GM12878 (cell line): ENCODE results near the gene KRR1. TPM values are rescaled to one million over a fixed set of nuclear protein-coding genes. Genes with fewer than 3 reads are reported as not detected.

Experiments used
- ATAC-seq: fragments of 200-7000 bp; cut with Tn5 transposase; 3 replicates; pipeline ENCODE4 v1.9.1; 2020; ENCODE audit warnings: mild to moderate bottlenecking, moderate library complexity
- BruUV-seq: library from RNA; stranded (reverse); fragments of 400-500 nt; replicated peaks from 2 replicates; lab custom pipeline; 2021; lab: Mats Ljungman, UMichigan
- CTCF ChIA-PET: fragments of 300-600 bp; sonication (Branson Sonifier 250); formaldehyde crosslinking; extraction: SDS; loops from one replicate; lab custom pipeline; 2021; ENCODE audit warnings: inconsistent platforms; lab: Yijun Ruan, JAX
- POLR2A ChIA-PET: fragments of 350-600 bp; formaldehyde crosslinking; extraction: SDS; loops from one replicate; lab custom pipeline; 2021; ENCODE audit warnings: inconsistent platforms; lab: Charles Lee
- RAD21 ChIA-PET: fragments of 300-600 bp; sonication (Branson Sonifier 250); formaldehyde crosslinking; loops from one replicate; lab custom pipeline; 2023; ENCODE audit warnings: antibody characterized with exemption; ENCODE audit not compliant: unreplicated experiment; lab: Charles Lee
- SMC1A ChIA-PET: fragments of 300-600 bp; sonication (Branson Sonifier 250); formaldehyde crosslinking; loops from one replicate; lab custom pipeline; 2023; ENCODE audit not compliant: unreplicated experiment, uncharacterized antibody; lab: Charles Lee
- DNase-seq: peaks from one replicate; pipeline ENCODE4 v3.0.0-alpha.2; 2011; ENCODE audit warnings: low read depth, low spot score
- FAIRE-seq: peaks from 3 replicates; lab custom pipeline; 2011; peaks lifted over from hg19 to GRCh38; lab: Jason Lieb, UNC
- H2AFZ ChIP-seq: 2 replicates; pipeline ENCODE4 v1.6.0; 2011; ENCODE audit warnings: low read depth, low read length, control low read depth; ENCODE audit not compliant: control insufficient read depth
- H3K27ac ChIP-seq: 2 replicates; pipeline ENCODE4 v1.5.1; 2011; ENCODE audit warnings: control low read depth; ENCODE audit not compliant: control insufficient read depth, insufficient read depth
- H3K27me3 ChIP-seq, 2 experiments: replicated peaks in 1 of 2; 2 replicates each; pipeline versions ENCODE4 v1.6.0 to v1.6.1; 2011; ENCODE audit warnings: low read length in 1 of 2; ENCODE audit not compliant: control insufficient read depth in 2 of 2, insufficient read depth in 2 of 2
- H3K36me3 ChIP-seq, 2 experiments: 2 replicates each; pipeline ENCODE4 v1.5.1; 2011; ENCODE audit warnings: low read length in 1 of 2; ENCODE audit not compliant: control insufficient read depth in 2 of 2, insufficient read depth in 2 of 2
- H3K4me1 ChIP-seq: 2 replicates; pipeline ENCODE4 v1.6.1; 2011; ENCODE audit warnings: mild to moderate bottlenecking, low read length, moderate library complexity, mixed read lengths; ENCODE audit not compliant: control insufficient read depth, insufficient read depth
- H3K4me2 ChIP-seq: 2 replicates; pipeline ENCODE4 v1.6.0; 2011; ENCODE audit warnings: control low read depth; ENCODE audit not compliant: control insufficient read depth, insufficient read depth
- H3K4me3 ChIP-seq: fragments of 200-600 bp; sonication (generic); 2 replicates; pipeline ENCODE4 v1.5.1; 2016
- H3K79me2 ChIP-seq: 2 replicates; pipeline ENCODE4 v1.6.0; 2011; ENCODE audit warnings: low read length; ENCODE audit not compliant: control insufficient read depth, insufficient read depth
- H3K9ac ChIP-seq: 2 replicates; pipeline ENCODE4 v1.8.0; 2011; ENCODE audit warnings: low read length, control low read depth, mixed read lengths; ENCODE audit not compliant: control insufficient read depth, insufficient read depth
- H3K9me3 ChIP-seq: replicated peaks from 3 replicates; pipeline ENCODE4 v1.5.1; 2011; ENCODE audit warnings: mild to moderate bottlenecking, low read length; ENCODE audit not compliant: control insufficient read depth, insufficient read depth
- H4K20me1 ChIP-seq: 2 replicates; pipeline ENCODE4 v1.6.0; 2011; ENCODE audit not compliant: control insufficient read depth, insufficient read depth
- ATF7 ChIP-seq: fragments of 450-650 bp; IDR thresholded peaks from 2 replicates; pipeline ENCODE4 v1.6.1; 2016; ENCODE audit warnings: low read depth, mild to moderate bottlenecking
- CBX3 ChIP-seq: fragments of 200-600 bp; sonication (generic); IDR thresholded peaks from 2 replicates; pipeline ENCODE4 v1.6.1; 2016; ENCODE audit warnings: low read depth, borderline replicate concordance
- CBX5 ChIP-seq: sonication (generic); IDR thresholded peaks from 2 replicates; pipeline ENCODE4 v1.6.1; 2016; ENCODE audit warnings: low read depth, moderate library complexity, mild to moderate bottlenecking, inconsistent platforms
- FOXK2 ChIP-seq: fragments of 450-650 bp; IDR thresholded peaks from 2 replicates; pipeline ENCODE4 v1.6.1; 2017; ENCODE audit warnings: mild to moderate bottlenecking, moderate library complexity
- KLF5 ChIP-seq: fragments of 450-650 bp; IDR thresholded peaks from 2 replicates; pipeline ENCODE4 v1.6.1; 2014; ENCODE audit warnings: mild to moderate bottlenecking; ENCODE audit not compliant: partially characterized antibody
- MTA2 ChIP-seq: fragments of 450-650 bp; IDR thresholded peaks from 2 replicates; pipeline ENCODE4 v1.6.1; 2016; ENCODE audit warnings: low read depth, mild to moderate bottlenecking, moderate library complexity
- MYC ChIP-seq: IDR thresholded peaks from 2 replicates; pipeline ENCODE4 v1.6.1; 2011; ENCODE audit warnings: mild to moderate bottlenecking, low read length, moderate library complexity, inconsistent platforms; ENCODE audit not compliant: insufficient read depth, insufficient replicate concordance, insufficient read length, severe bottlenecking
- PML ChIP-seq: IDR thresholded peaks from 2 replicates; pipeline ENCODE4 v1.6.1; 2012; ENCODE audit warnings: low read length, inconsistent platforms
- RB1 ChIP-seq: fragments of 450-650 bp; formaldehyde crosslinking; IDR thresholded peaks from 2 replicates; pipeline ENCODE4 v1.6.1; 2017; ENCODE audit warnings: mild to moderate bottlenecking, borderline replicate concordance
- TBL1XR1 ChIP-seq: IDR thresholded peaks from 2 replicates; pipeline ENCODE4 v1.6.1; 2012; ENCODE audit warnings: low read depth, low read length, improper control_type of control experiment
- ZNF592 ChIP-seq: fragments of 450-650 bp; IDR thresholded peaks from 2 replicates; pipeline ENCODE4 v1.6.1; 2017; ENCODE audit warnings: mild to moderate bottlenecking, moderate library complexity
- WGBS: methylation state at CpG from one replicate; pipeline ENCODE4 v1.1.6; 2016; ENCODE audit warnings: low lambda C conversion rate; ENCODE audit not compliant: insufficient replicate concordance, insufficient coverage; ENCODE audit errors: missing lambda C conversion rate; 5-methylcytosine and 5-hydroxymethylcytosine counted together
- in situ Hi-C: fragments of 300-500 bp; cut with MboI; formaldehyde crosslinking; loops from 9 replicates; pipeline ENCODE4 v1.14.3; 2018; ENCODE audit warnings: mixed read lengths
- intact Hi-C: fragments of 100-400 bp; cut with micrococcal nuclease; formaldehyde crosslinking; loops from one replicate; pipeline ENCODE4 v1.14.2; 2022; ENCODE audit not compliant: unreplicated experiment
- polyA plus RNA-seq, 11 experiments: library from polyadenylated mRNA; depleted of rRNA in 4 of 11; unstranded in 6 of 11; stranded (reverse) in 5 of 11; fragments of >200 nt; fragmentation: Nextera tagmentation in 4 of 11; fragmentation: Illumina TruSeq in 1 of 11; extraction: Ambion mirVana in 4 of 11; extraction: Trizol in 1 of 11; gene quantifications; 1 replicate in 1 of 11; 2 replicates in 10 of 11; pipeline versions ENCODE4 v1.2.1 to v1.2.3, GENCODE V29; 2011 to 2016; ENCODE audit warnings: inconsistent platforms in 2 of 11, missing spikeins in 2 of 11, low read depth in 1 of 11
- total RNA-seq, 4 experiments: library from RNA; depleted of rRNA in 3 of 4; stranded (reverse); fragments of >200 nt in 3 of 4; fragmentation: Illumina TruSeq in 1 of 4; extraction: Trizol in 1 of 4; gene quantifications; 2 replicates each; pipeline versions ENCODE4 v1.2.1 to v1.2.3, GENCODE V29; 2013 to 2021
- TF ChIP-seq, protein P1 (sequence below): IDR thresholded peaks from 2 replicates; pipeline ENCODE4 v1.6.1; 2012; ENCODE audit warnings: low read length, inconsistent platforms
- TF ChIP-seq, protein P2 (sequence below): fragments of 450-650 bp; IDR thresholded peaks from 2 replicates; pipeline ENCODE4 v1.6.1; 2017; ENCODE audit warnings: borderline replicate concordance

Gene KRR1
- total and polyA plus RNA-seq, 10 of the 15 experiments (the other 5 are each of a cell fraction or from before 2014, with no cell fraction given), result 29.6 to 103 (median 75.3) TPM

DNA sequence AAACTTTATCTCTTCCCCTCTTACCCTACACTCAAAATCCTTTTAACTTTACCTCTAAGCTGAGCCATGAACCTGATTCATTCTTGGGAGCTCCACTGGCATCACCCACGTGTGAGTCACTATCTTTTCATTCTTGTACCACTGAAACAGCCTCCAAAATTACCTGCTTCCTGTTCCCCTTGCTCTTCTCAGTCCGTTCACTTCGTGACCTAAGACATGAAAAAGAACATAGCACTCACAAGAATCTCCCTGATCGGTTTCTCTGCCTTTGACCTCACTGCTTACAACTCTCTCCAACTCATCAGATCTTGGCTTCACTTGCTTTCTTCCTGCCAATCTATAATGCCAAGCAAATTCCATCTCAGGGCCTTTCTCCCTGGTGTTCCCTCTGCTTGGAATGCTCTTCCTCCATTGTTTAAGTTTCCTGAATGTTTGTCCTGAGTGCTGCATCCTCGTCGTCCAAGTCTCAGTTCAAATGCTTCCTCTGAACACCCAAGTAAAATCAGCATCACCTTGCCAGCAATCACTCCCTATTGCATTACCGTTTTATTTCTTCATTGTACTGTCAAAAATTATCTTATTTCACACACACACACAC is 21.7 kb downstream of the KRR1 start (continued):
- TF ChIP-seq, protein P1, sequence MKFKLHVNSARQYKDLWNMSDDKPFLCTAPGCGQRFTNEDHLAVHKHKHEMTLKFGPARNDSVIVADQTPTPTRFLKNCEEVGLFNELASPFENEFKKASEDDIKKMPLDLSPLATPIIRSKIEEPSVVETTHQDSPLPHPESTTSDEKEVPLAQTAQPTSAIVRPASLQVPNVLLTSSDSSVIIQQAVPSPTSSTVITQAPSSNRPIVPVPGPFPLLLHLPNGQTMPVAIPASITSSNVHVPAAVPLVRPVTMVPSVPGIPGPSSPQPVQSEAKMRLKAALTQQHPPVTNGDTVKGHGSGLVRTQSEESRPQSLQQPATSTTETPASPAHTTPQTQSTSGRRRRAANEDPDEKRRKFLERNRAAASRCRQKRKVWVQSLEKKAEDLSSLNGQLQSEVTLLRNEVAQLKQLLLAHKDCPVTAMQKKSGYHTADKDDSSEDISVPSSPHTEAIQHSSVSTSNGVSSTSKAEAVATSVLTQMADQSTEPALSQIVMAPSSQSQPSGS, result no peak
- TF ChIP-seq ATF7 (no peak), CBX5 (no peak), PML (no peak), MTA2 (no peak), MYC (no peak), KLF5 (no peak)
- TF ChIP-seq, protein P2, sequence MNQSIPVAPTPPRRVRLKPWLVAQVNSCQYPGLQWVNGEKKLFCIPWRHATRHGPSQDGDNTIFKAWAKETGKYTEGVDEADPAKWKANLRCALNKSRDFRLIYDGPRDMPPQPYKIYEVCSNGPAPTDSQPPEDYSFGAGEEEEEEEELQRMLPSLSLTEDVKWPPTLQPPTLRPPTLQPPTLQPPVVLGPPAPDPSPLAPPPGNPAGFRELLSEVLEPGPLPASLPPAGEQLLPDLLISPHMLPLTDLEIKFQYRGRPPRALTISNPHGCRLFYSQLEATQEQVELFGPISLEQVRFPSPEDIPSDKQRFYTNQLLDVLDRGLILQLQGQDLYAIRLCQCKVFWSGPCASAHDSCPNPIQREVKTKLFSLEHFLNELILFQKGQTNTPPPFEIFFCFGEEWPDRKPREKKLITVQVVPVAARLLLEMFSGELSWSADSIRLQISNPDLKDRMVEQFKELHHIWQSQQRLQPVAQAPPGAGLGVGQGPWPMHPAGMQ, result no peak

DNA sequence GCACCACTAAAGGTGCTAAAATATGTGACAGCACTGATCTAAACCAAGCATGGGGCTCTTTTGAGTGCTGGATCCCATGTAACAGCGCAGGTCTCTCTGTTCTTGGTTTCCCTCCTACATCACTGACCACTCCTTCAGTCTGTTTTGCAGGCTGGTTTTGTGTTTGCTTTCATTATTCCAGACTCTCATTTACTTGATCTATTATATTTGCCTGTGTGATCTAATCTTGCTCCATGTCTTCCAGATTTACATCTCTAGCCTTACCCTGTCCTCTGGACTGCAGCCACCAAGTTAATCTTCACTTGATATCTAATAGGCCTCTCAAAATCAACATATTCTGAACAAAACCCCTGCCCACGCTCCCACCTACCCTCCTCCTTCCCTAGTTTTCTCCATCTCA is 22.2 kb downstream of the KRR1 start:
- CTCF ChIA-PET, result interaction anchor here (0.7 to 11.0 kb wide), 11 partner anchors 11 to 999 kb away, joined by 3 to 235 read pairs (median 3); partner anchors contain the start of genes GLIPR1L1 and GLIPR1L2
- BruUV-seq, result no TSS peak
- Histone ChIP-seq H3K4me2 (no peak overlapping the region), H3K27ac (no peak overlapping the region; the same call in 1 of the 2 replicates), H3K9me3 (no peaks in the 10 kb centered on the region), H3K4me3 (no peak overlapping the region), H3K4me1 (no peaks in the 10 kb centered on the region), H3K79me2 (peaks cover 3% of the 10 kb centered on the region; the same call in 1 of the 2 replicates), H2AFZ (no peak overlapping the region), H3K9ac (no peak overlapping the region), H4K20me1 (no peaks in the 10 kb centered on the region), H3K27me3 (no peaks in the 10 kb centered on the region), H3K36me3 (peaks cover 0 to 3% of the 10 kb centered on the region in 2 experiments; a peak in 1 of 4 replicates)
- FAIRE-seq (no peak), DNase-seq (no peak), ATAC-seq (no peak; the same call in 2 of the 3 replicates)
- intact Hi-C loops (loop anchor here (1.0 kb wide), 1 partner anchor 52 kb away; no protein-coding TSS in a partner anchor), in situ Hi-C loops (loop anchor here (25.0 kb wide), 1 partner anchor 802 kb away; no protein-coding TSS in a partner anchor)
- RAD21 ChIA-PET, result interaction anchor here (0.6 to 2.0 kb wide), 6 partner anchors 16 to 858 kb away, joined by 3 to 5 read pairs (median 4); partner anchors contain the start of gene GLIPR1L1
- POLR2A ChIA-PET, result no interaction called here
- WGBS, result 96% methylated on average over 2 of the region's 2 CpGs
- SMC1A ChIA-PET, result interaction anchor here (1.2 to 1.7 kb wide), 4 partner anchors 22 to 544 kb away, joined by 3 to 5 read pairs (median 4); partner anchors contain the start of gene KRR1
- TF ChIP-seq ZNF592 (no peak), CBX3 (no peak), TBL1XR1 (no peak), RB1 (no peak), FOXK2 (no peak)
- TF ChIP-seq, protein P2, result no peak
